ENCODE data around the gene SDF2.

- TF ChIP-seq POLR2A (IDR thresholded peaks at IDR 0.05) (no peak), CTCF (IDR thresholded peaks at IDR 0.05) (no peak)
Measured at GRCh38 chr17:28702752-28703150, 41.0 kb upstream of the SDF2 start.
